Caco-2 (cell line): Measurements from ENCODE around the gene C1orf167. TPM values are rescaled to one million over a fixed set of nuclear protein-coding genes. Genes with fewer than 3 reads are reported as not detected.

Source experiments
- BruUV-seq: library from RNA; stranded (reverse); fragments of 400-500 nt; replicated peaks from 2 replicates; lab custom pipeline; 2021; lab: Mats Ljungman, UMichigan
- CTCF ChIA-PET: fragments of 300-600 bp; sonication (Branson Sonifier 250); formaldehyde crosslinking; loops from one replicate; lab custom pipeline; 2022; ENCODE audit warnings: antibody characterized with exemption; lab: Charles Lee
- POLR2A ChIA-PET: fragments of 300-600 bp; sonication (Branson Sonifier 250); formaldehyde crosslinking; loops from one replicate; lab custom pipeline; 2022; ENCODE audit warnings: antibody characterized with exemption; lab: Charles Lee
- DNase-seq, 2 experiments: peaks; one replicate each; pipeline versions ENCODE4 v3.0.0 to v3.0.0-alpha.2; 2020 to 2022
- H3K27me3 ChIP-seq: replicated peaks from 2 replicates; pipeline ENCODE4 v1.6.0; 2011; ENCODE audit warnings: low read length; ENCODE audit not compliant: control insufficient read depth, insufficient read depth
- H3K36me3 ChIP-seq: 2 replicates; pipeline ENCODE4 v1.5.1; 2011; ENCODE audit warnings: low read length; ENCODE audit not compliant: control insufficient read depth, insufficient read depth
- H3K4me1 ChIP-seq: fragments of 250-450 bp; sonication (Bioruptor Pico); 2 replicates; pipeline ENCODE4 v1.5.1; 2020; ENCODE audit warnings: mild to moderate bottlenecking
- H3K4me3 ChIP-seq: 2 replicates; pipeline ENCODE4 v1.5.1; 2011; ENCODE audit warnings: low read depth, mild to moderate bottlenecking, control low read depth, low read length
- H3K9me3 ChIP-seq: fragments of 250-450 bp; sonication (Bioruptor Pico); 2 replicates; pipeline ENCODE4 v1.5.1; 2020; ENCODE audit warnings: mild to moderate bottlenecking, moderate library complexity
- H3K27ac Mint-ChIP-seq: one replicate; pipeline ENCODE4 v1.8.0; 2022; ENCODE audit warnings: mixed read lengths; ENCODE audit not compliant: unreplicated experiment
- H3K27me3 Mint-ChIP-seq: one replicate; pipeline ENCODE4 v1.8.0; 2022; ENCODE audit warnings: mixed read lengths; ENCODE audit not compliant: insufficient read depth, unreplicated experiment
- H3K36me3 Mint-ChIP-seq: one replicate; pipeline ENCODE4 v1.8.0; 2022; ENCODE audit warnings: mild to moderate bottlenecking, mixed read lengths; ENCODE audit not compliant: insufficient read depth, unreplicated experiment
- H3K4me1 Mint-ChIP-seq: one replicate; pipeline ENCODE4 v1.8.0; 2022; ENCODE audit warnings: low read depth, mixed read lengths; ENCODE audit not compliant: unreplicated experiment
- H3K4me3 Mint-ChIP-seq: one replicate; pipeline ENCODE4 v1.8.0; 2022; ENCODE audit warnings: mild to moderate bottlenecking, moderate library complexity, mixed read lengths; ENCODE audit not compliant: unreplicated experiment
- H3K9me3 Mint-ChIP-seq: one replicate; pipeline ENCODE4 v1.8.0; 2022; ENCODE audit warnings: mixed read lengths; ENCODE audit not compliant: unreplicated experiment
- CTCF ChIP-seq, 2 experiments: fragments of 200-600 bp in 1 of 2; IDR thresholded peaks; 1 replicate in 1 of 2; 2 replicates in 1 of 2; pipeline versions ENCODE4 v1.5.1 to v1.8.0; 2011 to 2022; ENCODE audit warnings: antibody characterized with exemption in 1 of 2, control low read depth in 1 of 2, inconsistent platforms in 1 of 2, low read depth in 1 of 2, low read length in 1 of 2, mild to moderate bottlenecking in 1 of 2, moderate library complexity in 1 of 2; ENCODE audit not compliant: insufficient read depth in 1 of 2, severe bottlenecking in 1 of 2, unreplicated experiment in 1 of 2
- intact Hi-C: fragments of 100-400 bp; cut with micrococcal nuclease; formaldehyde crosslinking; loops from one replicate; pipeline ENCODE4 v1.10.0; 2022; ENCODE audit not compliant: unreplicated experiment
- total RNA-seq: library from RNA; stranded (reverse); gene quantifications from 2 replicates; pipeline ENCODE4 v1.2.3, GENCODE V29; 2022

Gene C1orf167
- total RNA-seq, 1 experiment from 2014 or later, result 0.64 TPM

- H3K4me3 ChIP-seq, result no peak overlapping the region
- Mint-ChIP-seq H3K4me1 (peaks cover 4% of the 10 kb centered on the region), H3K27ac (no peak overlapping the region), H3K36me3 (no peaks in the 10 kb centered on the region), H3K27me3 (no peaks in the 10 kb centered on the region), H3K9me3 (no peaks in the 10 kb centered on the region), H3K4me3 (no peak overlapping the region)
- no peaks in the 10 kb centered on the region for H3K9me3 ChIP-seq
- no peak for DNase-seq
- no peaks in the 10 kb centered on the region for H3K36me3 ChIP-seq
- intact Hi-C loops, result no loop called here
- no peak for TF ChIP-seq CTCF (IDR thresholded peaks at IDR 0.05; ENCODE audit: insufficient read depth in 1 of 2, low read depth in 1 of 2, low read length in 1 of 2, severe bottlenecking in 1 of 2, unreplicated experiment in 1 of 2)
- POLR2A ChIA-PET, result interaction anchor here (0.7 kb wide), 1 partner anchor 228 kb away, joined by 3 read pairs; no protein-coding TSS in a partner anchor
- H3K27me3 ChIP-seq, result no peaks in the 10 kb centered on the region
- CTCF ChIA-PET, result no interaction called here
- BruUV-seq, result no TSS peak
- no peaks in the 10 kb centered on the region for H3K4me1 ChIP-seq
Observed at GRCh38 chr1:11713095-11713494, 48.9 kb upstream of the C1orf167 start.

DNA sequence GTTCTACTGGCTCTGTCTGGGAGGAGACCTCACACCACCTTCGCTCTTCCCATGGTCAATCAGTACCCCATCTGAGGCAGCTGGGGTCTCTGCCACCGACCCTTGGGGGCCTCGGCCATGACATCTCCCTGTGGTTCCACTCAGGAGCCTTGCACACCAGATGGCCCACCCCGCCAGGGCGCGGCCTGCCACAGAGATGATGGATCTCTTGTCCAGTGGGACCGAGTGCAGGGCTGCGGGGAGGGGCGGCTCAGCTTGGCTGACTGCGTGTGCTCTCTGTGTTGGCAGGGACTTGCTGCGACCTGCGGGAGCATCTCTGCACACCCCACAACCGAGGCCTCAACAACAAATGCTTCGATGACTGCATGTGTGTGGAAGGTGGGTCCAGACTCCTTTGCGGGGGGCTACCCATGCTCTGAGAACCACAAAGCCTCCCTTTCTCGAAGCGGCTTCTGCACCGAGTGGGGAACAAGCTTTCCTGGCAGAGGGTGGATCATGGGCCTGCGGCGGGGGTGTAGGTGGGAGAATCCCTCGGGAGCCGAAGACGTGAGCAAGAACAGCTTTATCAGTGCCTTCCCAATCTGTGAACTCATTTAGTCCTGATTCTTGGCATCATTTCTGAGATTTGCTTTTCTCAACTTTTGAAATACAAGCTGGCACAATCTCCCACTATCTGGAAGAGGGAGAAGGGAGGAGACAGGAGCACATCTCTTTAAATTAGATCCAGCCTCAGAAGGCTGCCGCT, 47.0 kb upstream of the C1orf167 start:
- H3K4me1 Mint-ChIP-seq, result no peaks in the 10 kb centered on the region
- no peaks in the 10 kb centered on the region for H3K27me3 Mint-ChIP-seq
- no peak for TF ChIP-seq CTCF (IDR thresholded peaks at IDR 0.05; ENCODE audit: insufficient read depth in 1 of 2, low read depth in 1 of 2, low read length in 1 of 2, severe bottlenecking in 1 of 2, unreplicated experiment in 1 of 2)
- BruUV-seq, result no TSS peak
- no peaks in the 10 kb centered on the region for H3K36me3 Mint-ChIP-seq
- CTCF ChIA-PET, result interaction anchor here (0.8 kb wide), 1 partner anchor 51 kb away, joined by 3 read pairs; the partner anchor contains the start of gene FBXO6
- no peaks in the 10 kb centered on the region for H3K27me3 ChIP-seq
- H3K27ac Mint-ChIP-seq, result no peak overlapping the region
- POLR2A ChIA-PET, result no interaction called here
- H3K4me3 ChIP-seq, result no peak overlapping the region
- H3K36me3 ChIP-seq, result no peaks in the 10 kb centered on the region
- no peak for DNase-seq
- H3K4me1 ChIP-seq, result no peaks in the 10 kb centered on the region
- no peaks in the 10 kb centered on the region for H3K9me3 Mint-ChIP-seq
- H3K4me3 Mint-ChIP-seq, result no peak overlapping the region
- no peaks in the 10 kb centered on the region for H3K9me3 ChIP-seq
- intact Hi-C loops, result loop anchor here (5.0 kb wide), 1 partner anchor 63 kb away; the partner anchor contains the start of genes FBXO2 and FBXO44

DNA sequence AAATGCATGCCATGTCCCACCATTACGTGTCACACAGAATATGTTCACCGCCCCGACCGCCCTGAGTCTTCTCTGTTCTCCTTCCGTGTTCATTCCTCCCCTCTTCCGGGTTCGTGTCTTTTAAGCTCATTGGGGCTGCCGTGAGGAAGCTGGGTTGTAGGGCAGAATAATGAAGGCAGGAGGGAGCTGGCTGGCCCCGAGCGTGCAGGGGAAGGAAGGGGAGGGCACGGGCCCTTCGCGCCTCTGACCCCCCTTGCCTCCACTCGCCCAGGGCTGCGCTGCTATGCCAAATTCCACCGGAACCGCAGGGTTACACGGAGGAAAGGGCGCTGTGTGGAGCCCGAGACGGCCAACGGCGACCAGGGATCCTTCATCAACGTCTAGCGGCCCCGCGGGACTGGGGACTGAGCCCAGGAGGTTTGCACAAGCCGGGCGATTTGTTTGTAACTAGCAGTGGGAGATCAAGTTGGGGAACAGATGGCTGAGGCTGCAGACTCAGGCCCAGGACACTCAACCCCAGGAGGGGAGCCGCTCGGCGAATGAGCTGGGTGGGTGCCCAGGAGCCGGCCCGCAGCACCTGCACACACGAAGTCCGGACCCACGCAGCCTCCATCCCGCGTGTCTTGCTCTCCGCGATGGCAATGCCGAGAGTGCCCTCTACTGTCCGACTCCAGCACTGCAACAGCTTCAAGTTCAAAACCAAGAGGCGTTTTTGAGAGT, 42.5 kb upstream of the C1orf167 start:
- peak; percentile 39 to 62 for DNase-seq
- H3K36me3 Mint-ChIP-seq, result no peaks in the 10 kb centered on the region
- CTCF ChIA-PET, result interaction anchor here (0.5 to 3.1 kb wide), 8 partner anchors 9 to 264 kb away, joined by 3 to 17 read pairs (median 4); partner anchors contain the start of genes AGTRAP, FBXO2 and FBXO6
- no peak overlapping the region for H3K27ac Mint-ChIP-seq
- TF ChIP-seq CTCF (IDR thresholded peaks at IDR 0.05; ENCODE audit: insufficient read depth in 1 of 2, low read depth in 1 of 2, low read length in 1 of 2, severe bottlenecking in 1 of 2, unreplicated experiment in 1 of 2), result peak; percentile 92 to 94
- peak overlapping the region; percentile 34 for H3K4me3 ChIP-seq
- no peaks in the 10 kb centered on the region for H3K36me3 ChIP-seq
- H3K27me3 Mint-ChIP-seq, result no peaks in the 10 kb centered on the region
- H3K4me1 Mint-ChIP-seq, result no peaks in the 10 kb centered on the region
- POLR2A ChIA-PET, result no interaction called here
- H3K27me3 ChIP-seq, result no peaks in the 10 kb centered on the region
- H3K4me1 ChIP-seq, result no peaks in the 10 kb centered on the region
- no peaks in the 10 kb centered on the region for H3K9me3 ChIP-seq
- intact Hi-C loops, result loop anchor here (5.0 kb wide), 1 partner anchor 67 kb away; the partner anchor contains the start of genes FBXO2 and FBXO44
- no TSS peak for BruUV-seq
- no peaks in the 10 kb centered on the region for H3K9me3 Mint-ChIP-seq
- H3K4me3 Mint-ChIP-seq, result peak overlapping the region; percentile 72
